Measurements from ENCODE around the gene KRTAP5-6.

Gene KRTAP5-6

GRCh38 chr11:1718326-1718725, 21.3 kb downstream of the KRTAP5-6 start:
- TF ChIP-seq SIN3A (IDR thresholded peaks at IDR 0.05; ENCODE audit: borderline replicate concordance, insufficient read depth, low read length) (no peak), TAF1 (IDR thresholded peaks at IDR 0.05; ENCODE audit: borderline replicate concordance, insufficient read depth, low read length) (no peak), POLR2AphosphoS5 (IDR thresholded peaks at IDR 0.05; ENCODE audit: low read depth, low read length) (no peak), REST (IDR thresholded peaks at IDR 0.05; ENCODE audit: insufficient read depth in 1 of 2, low read depth in 2 of 2, low read length in 2 of 2) (no peak), FOXP2 (optimal IDR thresholded peaks at IDR 0.05; ENCODE audit: borderline replicate concordance, extremely low read depth, extremely low read length, insufficient read depth) (no peak)

GRCh38 chr11:1719781-1720180, 22.8 kb downstream of the KRTAP5-6 start:
- no peak for TF ChIP-seq REST (IDR thresholded peaks at IDR 0.05; ENCODE audit: insufficient read depth in 1 of 2, low read depth in 2 of 2, low read length in 2 of 2)

GRCh38 chr11:1727096-1727690, 30.2 kb downstream of the KRTAP5-6 start:
- TF ChIP-seq SIN3A (IDR thresholded peaks at IDR 0.05; ENCODE audit: borderline replicate concordance, insufficient read depth, low read length): no peak
- no peak for TF ChIP-seq REST (IDR thresholded peaks at IDR 0.05; ENCODE audit: insufficient read depth in 1 of 2, low read depth in 2 of 2, low read length in 2 of 2)
- TF ChIP-seq TAF1 (IDR thresholded peaks at IDR 0.05; ENCODE audit: borderline replicate concordance, insufficient read depth, low read length): no peak
- no peak for TF ChIP-seq FOXP2 (optimal IDR thresholded peaks at IDR 0.05; ENCODE audit: borderline replicate concordance, extremely low read depth, extremely low read length, insufficient read depth)
- no peak for TF ChIP-seq POLR2AphosphoS5 (IDR thresholded peaks at IDR 0.05; ENCODE audit: low read depth, low read length)

GRCh38 chr11:1727861-1728260, 30.9 kb downstream of the KRTAP5-6 start:
- no peak for TF ChIP-seq FOXP2 (optimal IDR thresholded peaks at IDR 0.05; ENCODE audit: borderline replicate concordance, extremely low read depth, extremely low read length, insufficient read depth)
- no peak for TF ChIP-seq TAF1 (IDR thresholded peaks at IDR 0.05; ENCODE audit: borderline replicate concordance, insufficient read depth, low read length)
- no peak for TF ChIP-seq POLR2AphosphoS5 (IDR thresholded peaks at IDR 0.05; ENCODE audit: low read depth, low read length)
- no peak for TF ChIP-seq SIN3A (IDR thresholded peaks at IDR 0.05; ENCODE audit: borderline replicate concordance, insufficient read depth, low read length)
- TF ChIP-seq REST (IDR thresholded peaks at IDR 0.05; ENCODE audit: insufficient read depth in 1 of 2, low read depth in 2 of 2, low read length in 2 of 2): no peak

- no peak for TF ChIP-seq REST (IDR thresholded peaks at IDR 0.05; ENCODE audit: insufficient read depth in 1 of 2, low read depth in 2 of 2, low read length in 2 of 2)
- no peak for TF ChIP-seq TAF1 (IDR thresholded peaks at IDR 0.05; ENCODE audit: borderline replicate concordance, insufficient read depth, low read length)
- TF ChIP-seq SIN3A (IDR thresholded peaks at IDR 0.05; ENCODE audit: borderline replicate concordance, insufficient read depth, low read length): no peak
- no peak for TF ChIP-seq POLR2AphosphoS5 (IDR thresholded peaks at IDR 0.05; ENCODE audit: low read depth, low read length)
- no peak for TF ChIP-seq FOXP2 (optimal IDR thresholded peaks at IDR 0.05; ENCODE audit: borderline replicate concordance, extremely low read depth, extremely low read length, insufficient read depth)
These were observed 31.3 kb downstream of the KRTAP5-6 start for GRCh38 chr11:1728301-1728700.

Measured in PFSK-1 (cell line).